ENCODE data around the gene MATCAP1.

Gene MATCAP1

DNA sequence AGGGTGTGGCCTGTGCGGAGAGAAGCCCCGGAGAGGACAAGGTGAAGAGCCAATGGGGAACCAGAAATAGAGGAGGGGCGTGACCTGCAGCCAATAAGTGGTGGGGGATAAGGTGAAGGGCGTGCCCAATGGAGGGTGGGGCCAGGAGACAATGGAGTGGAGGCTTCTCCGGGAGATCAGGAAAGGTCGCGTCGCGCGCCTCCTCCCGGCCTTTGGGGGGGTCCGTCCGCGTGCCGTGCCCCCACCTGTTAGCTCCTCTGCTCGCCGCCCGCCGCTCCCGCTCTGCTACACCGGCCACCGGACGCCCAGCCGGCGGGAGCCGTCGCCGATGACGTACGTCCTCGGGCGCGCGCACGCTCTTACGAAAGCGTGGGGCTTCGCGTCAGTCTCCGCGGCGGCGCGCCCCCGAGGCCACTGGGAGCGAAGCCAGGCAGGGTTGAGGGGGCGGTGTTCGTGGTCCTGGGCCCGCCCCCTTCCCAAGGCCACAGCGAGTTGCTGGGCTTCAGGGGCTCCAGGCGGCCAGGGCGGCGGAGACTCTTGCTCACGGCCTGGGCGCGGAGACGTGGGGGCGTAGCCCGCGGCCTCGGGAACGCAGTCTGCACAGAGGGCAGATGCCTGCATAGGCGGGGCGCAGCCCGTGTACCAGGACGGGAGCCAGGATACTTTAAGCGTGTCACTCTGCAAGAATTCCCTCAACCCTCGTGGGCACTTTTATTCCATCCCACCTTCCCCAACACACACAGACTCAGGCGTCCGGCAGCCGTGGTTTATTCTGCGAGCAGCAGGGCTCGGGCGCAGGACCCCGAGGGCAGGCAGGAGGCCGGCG is at the start of gene MATCAP1:
MATCAP1 (minus strand) TSS at position 337 of the 826 bp plus-strand sequence. CDS start 3,353 bp downstream, outside the sequence.
- DNase-seq = peak; percentile 95

DNA sequence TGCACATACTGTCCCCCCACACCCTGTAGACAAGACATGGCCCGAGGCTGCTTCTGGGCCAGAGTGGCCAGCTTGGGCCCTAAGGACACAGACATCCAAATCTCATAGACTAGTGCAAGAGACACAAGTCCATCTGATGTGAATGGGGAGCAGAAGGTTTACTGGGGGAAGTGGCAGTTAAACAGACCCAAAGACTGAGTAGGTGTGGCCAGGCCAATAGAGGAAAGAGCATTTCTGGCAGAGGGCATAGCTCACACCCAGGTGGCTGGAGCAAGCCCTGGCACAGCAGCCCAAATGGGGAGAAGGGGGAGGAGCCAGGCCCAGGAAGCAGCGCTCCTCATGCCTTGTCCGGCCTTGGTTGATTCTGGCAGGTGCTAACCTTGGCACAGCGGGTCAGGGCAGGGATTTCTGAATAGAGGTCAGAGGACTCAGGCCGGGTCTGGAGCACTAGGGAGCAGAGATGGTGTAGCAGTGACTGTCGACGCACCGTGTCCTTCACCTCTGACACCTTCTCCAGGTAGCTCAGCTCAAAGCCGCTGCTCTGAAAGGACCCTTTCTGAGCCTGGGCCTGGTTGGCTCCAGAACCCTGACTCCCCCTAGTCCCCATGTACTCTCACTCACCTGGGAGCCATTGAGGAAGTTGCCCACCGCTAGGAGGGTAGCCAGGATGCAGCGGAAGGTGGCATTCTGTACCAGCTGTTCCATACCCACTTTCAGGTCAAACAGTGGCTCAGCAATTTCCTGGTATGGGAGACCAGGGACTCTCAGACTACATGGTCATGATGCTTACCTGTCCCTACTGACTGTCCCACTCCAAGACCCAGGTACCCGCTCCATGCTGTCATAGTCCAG is 47.3 kb upstream of the MATCAP1 start:
- no peak for DNase-seq

DNA sequence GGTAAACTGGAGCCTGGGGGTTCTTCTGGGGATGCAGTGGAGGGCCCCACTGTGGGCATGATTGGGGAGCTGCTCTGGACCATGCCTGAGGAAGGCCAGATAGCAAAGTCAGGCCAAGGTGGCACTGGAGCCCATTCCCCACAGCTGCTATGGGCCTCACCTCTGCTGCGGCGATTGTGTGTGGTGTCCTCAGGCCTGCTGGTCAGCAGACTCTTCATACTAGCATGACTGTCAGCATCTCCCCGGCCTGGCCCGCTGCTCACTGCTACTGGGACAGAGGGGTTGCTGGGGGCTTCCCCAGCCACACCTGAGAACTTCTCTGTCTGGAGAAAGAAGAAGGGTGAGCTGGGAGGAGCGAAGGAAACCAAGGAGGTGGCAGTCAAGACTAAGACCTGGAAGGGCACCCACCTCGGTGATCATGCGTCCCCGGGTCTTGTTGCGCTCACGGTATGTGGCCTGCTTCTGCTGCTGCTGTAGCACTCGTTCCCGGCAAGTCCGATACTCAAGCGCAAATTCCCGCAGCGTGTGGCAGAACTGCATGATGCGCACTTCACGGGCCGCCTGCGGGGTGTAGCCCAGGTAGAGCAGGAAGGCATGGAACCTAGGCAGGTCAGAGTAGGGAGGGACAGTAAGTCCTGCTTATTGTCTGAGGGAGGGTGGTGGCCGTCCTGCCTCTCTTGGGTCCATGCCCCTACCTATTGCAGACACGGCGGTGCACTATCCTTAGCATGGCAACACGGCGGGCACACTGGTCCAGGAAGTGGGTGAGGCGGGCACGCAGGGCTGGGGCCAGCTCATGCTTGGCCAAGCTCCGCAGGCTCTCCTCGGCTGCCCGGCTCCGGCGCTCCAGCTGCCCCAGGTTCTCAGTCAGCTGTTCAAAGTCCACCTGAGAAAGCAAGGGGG is 46.4 kb upstream of the MATCAP1 start:
- no peak for DNase-seq

DNA sequence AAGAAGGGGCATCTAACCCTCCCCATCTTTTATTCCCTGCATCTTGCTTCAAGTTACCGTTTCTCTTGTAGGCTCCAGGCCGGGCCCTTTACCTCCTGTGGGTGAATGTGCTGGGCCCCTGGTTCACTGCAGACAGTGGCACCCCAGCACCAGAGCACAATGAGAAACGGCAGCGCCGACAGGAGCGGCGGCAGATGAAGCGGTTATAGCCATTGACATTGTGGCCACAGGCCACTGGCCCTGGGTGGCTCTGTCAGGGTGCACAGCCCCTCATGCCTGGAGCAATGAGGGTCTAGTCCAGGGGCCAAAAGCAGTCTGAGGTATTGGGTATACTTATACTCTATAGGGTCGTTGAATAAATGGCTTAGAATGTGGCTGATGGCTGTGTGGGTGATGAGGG is 45.1 kb upstream of the MATCAP1 start:
- no peak for DNase-seq

DNA sequence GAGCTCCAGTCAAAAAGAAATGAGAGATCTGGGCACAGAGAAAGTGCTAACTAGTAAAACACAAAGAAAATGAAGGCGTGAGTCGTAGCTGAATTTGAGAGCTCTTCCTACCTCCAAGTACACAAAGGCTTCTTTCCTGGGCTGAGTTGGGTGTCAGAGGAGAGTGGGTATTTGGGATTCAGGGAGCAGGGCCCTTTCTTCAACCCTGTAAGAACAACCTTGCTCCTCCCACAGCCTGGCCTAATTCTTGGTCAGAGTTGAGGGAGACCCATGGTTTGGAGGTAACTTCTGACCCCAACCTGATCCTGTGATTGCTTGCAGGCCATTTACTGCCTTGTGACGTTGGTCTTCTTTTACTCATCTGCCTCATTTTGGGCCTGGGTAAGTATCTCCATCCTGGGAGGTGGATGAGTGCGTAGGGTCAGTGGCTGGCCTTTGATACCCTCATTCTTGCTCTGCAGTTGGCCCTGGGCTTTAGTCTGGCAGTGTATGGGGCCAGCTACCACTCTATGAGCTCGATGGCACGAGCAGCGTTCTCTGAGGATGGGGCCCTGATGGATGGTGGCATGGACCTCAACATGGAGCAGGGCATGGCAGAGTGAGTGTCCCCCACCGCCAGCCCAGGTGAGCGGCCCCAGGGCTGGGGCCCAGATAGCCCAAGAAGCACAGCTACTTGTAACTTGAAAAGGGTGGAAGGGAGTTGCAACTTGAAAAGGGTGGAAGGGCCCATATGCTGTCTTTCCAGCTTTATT is 44.4 kb upstream of the MATCAP1 start:
- no peak for DNase-seq

DNA sequence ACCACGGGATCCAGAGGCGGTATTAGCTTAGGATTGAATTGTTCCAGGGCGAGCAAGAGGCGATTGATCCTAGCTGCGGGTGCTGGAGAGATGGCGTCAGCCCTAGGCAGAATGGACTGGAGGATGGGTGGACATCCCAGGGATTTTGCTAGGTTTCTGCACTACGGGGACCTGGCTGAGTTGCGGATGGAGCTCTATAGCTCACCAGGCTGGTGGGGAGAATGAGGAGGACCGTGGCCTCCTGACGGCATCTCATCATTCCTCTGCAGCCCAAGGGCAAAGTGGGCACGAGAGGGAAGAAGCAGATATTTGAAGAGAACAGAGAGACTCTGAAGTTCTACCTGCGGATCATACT is 43.8 kb upstream of the MATCAP1 start:
- DNase-seq = no peak

DNA sequence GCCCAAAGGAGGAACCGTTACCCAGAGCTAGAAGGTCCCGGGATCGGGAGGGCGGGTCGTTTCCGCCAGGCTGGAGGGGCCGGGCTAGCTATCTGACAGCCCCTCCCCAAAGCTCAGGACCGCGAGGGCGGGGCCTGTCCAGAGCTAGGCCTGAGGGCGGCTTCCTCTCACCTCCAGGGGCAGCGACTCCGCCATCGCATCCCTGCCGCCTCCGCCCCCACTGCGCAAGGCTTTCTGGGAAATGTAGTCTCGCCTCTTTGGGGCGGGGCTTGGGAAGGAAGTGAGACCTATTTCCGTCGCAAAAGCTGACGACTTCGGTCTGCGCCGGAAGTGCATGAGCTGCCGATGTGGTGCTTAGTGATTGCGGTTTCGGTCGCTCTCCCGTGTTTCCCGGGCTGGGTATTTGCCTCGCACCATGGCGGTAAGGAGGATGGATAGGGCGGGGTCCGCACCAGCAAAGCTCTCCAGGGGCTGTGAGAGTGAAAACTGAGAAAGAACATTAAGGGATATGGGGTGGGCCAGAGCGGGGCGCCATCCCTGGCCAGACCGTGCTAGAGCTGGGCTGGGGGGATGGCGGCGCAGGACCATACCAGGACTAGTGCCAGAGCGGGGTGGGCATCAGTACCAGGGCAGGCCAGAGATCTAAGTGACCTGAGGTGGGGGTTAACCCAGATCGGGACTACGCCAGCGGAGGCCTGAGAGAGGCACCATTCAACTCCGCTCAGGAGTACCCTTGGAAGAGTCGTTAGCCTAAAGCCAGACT is 43.2 kb upstream of the MATCAP1 start, which contains the start of gene TMEM208:
TMEM208 (plus strand) TSS at position 327 of the 763 bp plus-strand sequence; CDS start at position 416, 89 bp downstream.
- peak; percentile 96 for DNase-seq

DNA sequence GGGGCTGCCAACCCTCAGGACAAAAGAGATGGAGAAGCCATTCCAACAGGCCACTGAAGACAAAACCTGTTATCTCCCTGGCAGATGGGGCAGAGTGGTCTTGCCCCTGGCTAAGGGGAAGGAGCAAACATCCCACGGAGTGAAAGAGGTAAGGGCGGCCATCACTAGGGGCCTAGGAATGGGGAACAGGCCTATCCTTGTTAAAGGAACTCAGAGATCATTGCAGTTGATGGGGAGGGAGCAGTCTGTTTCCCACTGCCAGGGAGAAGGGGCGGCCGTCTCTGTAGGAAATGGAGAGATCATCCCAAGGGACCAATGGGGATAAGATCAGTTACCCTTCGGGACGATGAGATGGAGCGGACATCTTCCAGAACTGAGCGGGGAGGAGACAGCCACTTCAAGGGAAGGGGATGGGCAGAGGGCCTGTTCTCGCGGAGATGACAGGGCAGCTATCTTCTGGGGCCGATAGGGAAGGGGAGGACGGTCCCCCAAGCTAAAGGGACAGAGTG is 42.6 kb upstream of the MATCAP1 start:
- peak; percentile 19 for DNase-seq

DNA sequence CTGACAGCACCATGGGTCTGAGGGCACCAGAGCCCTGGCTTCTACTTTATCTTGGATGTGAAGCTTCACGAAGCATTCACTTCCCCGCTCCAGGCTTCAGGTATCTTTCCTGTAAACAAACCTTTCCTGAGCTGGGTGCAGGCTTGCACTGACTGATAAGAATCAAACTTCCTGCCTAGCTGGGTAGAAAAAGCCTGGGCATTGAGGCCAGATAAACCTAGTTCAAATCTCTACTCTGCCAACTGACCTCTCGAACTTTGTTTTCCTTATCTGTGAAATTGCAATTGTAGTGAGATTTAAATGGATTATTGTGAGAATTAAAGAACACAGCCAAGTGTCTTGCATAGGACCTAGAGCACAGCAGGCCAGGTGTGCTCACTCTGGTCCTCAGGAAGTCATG is 40.2 kb upstream of the MATCAP1 start:
- no peak for DNase-seq

DNA sequence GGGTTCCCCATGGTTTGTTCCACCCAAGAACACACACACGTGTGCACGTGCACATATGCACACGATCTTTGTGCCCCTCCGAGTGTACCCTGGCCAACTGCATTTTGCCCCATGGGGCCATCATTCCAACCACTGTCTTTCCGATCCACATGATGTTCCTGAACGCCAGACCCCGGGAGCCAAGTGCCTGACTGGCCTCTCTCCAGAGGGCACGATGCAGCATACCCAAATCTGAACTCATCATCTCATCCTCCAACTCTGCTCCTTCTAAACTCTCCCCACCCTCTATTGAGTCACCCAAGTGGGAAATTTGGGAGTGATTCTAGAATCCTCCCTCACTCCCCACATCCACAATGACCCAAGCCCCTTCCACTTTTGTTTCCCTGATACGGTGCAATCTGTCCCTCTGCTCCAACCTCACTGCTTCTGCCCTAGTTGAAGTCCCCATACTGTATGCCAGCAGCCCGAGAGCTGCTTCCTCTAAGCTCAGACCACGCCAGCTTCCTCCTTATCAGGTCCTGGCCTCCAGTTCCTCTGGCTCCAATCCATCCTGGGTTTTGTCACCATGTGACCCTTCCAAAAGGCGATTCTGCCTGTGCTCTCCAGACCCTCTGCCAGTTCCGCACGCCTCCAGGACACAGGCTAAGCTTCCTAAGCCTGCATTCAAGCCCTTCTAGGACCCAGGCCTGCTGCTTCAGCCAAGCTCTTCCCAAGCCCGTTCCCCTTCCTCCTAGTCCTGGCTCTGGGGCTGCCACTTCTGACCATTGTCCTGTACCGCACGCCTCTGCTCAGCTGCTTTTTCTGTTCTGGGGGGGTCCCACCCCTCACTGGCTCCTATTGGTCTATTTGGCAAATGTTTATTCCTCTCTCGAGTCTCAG is 33.1 kb upstream of the MATCAP1 start:
- DNase-seq = no peak

DNA sequence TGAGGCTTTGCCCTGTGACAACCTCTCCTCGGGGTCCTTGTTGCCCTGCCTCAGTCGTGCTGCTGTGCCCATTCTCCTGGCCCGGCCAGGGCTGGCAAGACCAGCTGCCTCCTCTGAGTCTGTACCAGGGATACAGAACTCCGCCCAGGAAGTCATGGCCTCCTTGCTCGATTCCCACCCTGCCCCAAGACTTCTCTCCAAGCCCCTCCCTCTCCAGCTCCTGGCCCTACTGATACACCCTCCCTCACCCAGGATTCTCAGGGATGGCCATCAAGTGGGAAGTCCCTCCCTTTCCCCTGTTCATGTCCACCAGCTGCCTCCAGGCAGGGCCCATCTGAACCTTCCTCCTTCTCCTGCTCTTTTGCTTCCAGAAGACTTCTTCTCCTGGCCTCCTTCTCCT is 31.9 kb upstream of the MATCAP1 start:
- no peak for DNase-seq

DNA sequence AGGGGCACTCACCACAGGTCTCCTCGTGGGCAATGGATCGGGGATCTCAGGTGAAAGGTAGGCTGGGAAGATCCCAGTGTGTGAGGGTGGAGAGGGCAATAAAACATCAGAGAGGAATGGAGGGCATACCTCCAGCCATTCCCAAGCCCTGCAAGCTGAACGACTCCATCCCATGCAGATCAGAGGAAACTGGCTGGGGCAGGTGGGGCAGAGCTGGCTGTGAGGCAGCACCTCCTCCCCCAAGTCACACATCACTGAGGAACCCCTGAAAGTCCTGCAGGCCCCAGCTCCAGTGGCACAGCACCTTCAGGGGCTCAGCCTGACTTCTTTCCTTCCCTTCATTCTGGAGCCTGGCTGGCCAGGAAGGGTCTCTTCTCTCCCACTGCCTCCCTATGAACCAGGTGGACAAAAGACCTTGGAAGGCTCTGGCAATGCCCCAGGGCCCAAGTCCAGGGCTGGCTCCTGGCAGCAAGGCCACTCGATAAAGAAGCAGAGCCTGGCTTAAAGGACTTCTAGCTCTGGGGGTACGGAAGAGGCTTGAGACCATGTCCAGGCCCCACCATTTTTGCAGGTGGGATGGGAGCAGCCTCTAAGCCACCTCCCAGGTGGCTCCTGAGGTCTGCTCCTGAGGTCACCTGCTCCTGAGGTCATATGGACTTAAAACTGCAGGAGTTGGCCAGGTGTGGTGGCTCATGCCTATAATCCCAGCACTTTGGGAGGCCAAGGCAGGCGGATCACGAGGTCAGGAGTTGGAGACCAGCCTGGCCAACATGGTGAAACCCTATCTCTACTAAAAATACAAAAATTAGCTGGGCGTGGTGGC is 29.6 kb upstream of the MATCAP1 start:
- DNase-seq = no peak

DNA sequence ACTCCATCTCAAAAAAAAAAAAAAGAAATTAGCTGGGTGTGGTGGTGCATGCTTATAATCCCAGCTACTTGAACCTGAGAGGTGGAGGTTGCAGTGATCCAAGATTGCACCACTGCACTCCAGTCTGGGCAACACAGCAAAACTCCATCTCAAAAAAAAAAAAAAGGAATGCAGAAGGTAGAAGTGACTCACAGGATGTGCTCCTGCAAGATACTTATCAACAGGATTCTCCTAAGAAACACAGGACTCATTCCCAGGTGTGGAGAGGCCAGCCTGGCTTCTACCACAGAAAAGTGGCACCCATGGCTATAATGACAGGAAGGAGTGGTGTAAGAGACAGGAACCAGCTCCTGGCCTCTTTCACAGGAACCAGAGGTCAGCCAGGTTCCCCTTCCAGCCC is 29.0 kb upstream of the MATCAP1 start:
- no peak for DNase-seq

DNA sequence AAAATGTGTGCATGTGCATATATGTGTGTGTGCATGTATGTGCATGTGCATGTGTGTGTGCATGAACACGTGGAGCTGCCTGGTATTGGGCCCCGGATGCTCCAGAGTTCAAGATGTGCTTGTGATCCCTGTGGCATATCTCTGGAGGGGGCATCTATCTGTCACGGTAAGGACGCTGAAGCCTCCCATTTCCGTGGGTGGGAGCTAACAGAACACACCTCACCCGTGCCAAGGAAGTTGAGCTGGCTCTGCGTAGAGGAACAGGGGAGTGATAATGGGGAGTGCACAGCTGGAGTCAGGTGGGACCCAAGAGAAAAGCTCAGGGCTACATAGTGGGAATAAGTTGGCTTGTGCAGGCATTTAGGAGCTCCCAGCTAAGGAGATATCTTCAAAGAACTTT is 27.9 kb upstream of the MATCAP1 start:
- no peak for DNase-seq

DNA sequence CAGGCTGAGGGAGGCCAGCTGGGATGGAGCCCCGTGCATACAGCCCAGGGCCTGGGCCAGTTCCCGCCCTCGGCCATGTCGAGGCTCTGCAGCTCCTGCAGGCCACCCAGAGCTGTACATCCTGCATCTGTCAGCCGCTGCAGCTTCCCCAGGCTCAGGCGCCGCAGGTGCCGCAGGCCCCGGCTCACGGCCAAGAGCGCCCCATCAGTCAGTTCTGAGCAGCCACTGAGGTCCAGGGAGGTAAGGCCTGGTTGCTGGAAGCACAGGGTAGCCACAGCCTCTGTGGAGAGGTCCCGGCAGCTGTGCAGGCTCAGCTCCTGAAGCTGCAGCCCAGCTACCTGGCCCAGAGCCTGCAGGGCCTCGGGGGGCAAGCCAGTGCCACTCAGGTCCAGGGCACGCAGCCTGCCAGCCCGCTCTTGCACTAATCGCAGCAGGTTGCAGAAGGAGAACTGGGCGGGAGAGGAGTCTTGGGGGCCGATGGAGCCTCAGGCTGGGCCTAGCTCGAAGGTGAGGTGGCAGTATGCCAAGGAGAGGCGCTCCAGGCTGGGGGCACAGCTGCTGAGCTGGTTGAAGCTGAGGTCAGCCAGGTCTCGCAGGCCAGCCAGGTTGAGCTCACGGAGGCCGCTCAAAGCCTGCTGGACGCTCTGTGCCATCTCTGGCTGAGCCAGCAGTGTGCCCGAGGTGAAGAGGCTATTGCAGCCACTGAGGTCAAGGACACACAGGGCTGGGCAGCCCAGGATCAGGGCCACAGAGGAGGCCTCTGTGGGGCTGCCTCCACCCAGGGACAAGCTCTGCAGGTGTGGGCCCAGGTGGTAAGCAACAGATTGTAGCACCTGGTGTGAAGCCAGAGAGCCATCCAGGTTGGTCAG is 26.5 kb upstream of the MATCAP1 start:
- no peak for DNase-seq

DNA sequence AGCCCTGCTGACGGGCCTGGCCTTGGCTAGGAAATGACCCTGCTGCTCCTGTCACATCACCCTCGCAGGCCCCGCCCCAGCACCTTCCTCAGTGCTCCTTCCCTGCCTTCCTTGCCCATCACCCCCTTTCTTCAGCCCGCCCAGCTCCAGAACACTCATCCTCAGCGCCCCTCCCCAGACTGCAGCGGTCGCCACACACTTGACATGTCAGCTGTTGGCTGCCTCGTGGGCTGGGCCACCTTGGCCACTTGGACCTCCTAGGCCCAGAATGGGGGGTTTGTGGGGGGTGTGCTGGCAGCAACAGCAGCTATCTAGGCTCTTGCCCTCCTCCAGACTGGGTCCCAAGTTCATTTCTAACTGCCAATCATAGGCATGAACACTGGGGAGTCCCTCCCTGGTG is 25.8 kb upstream of the MATCAP1 start:
- DNase-seq = no peak

DNA sequence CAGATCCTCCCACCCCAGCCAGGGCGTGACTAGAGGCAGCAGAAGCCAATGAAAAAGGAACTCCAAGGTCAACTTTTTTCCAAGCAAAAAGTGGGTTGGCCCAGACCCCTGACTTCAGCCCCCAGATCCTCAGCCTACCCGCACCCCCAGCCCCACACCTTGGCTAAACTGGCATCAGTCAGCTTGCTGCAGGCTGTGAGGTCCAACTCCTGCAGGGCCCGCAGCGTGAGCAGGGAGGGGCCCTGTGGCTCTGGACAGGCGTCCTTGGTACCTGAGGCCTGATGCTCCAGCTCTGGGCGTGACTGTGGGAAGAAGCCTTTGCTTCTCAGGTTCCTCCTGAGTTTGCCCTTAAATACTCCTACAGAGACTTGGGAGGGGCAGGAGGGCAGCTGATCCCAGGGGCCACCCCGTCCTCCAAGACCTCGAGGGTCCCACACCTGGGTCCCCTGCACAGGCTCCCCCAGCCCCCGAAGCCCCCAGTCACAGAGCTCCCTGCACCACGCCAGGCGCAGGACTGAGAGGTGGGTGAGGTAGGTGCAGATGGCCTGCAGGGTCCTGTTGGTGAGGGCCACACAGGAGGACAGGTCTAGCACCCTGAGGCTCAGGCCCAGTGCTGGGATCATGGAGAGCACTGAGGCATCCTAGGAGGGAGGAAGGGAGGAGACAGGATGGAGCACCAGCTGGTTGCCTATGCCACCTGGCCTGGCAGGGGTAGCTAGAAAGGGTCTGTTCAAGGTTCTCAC is 24.6 kb upstream of the MATCAP1 start:
- no peak for DNase-seq

All from NCI-H146 (cell line).